Body of pancreas (tissue), 4 donors: ENCODE measurements around the gene CUEDC1. TPM values are rescaled to one million over a fixed set of nuclear protein-coding genes. Genes with fewer than 3 reads are reported as not detected.

Experiments used
- ATAC-seq: fragments of 150-250 bp; one replicate; pipeline ENCODE4 v1.9.1; 2016
- DNase-seq, 4 donors: peaks; one replicate each; pipeline ENCODE4 v3.0.0-alpha.2; 2019
- H3K27ac ChIP-seq, 4 donors: fragments of 200-600 bp; sonication (generic); 1 replicate in 3 of 4; 2 replicates in 1 of 4; pipeline versions ENCODE4 v1.5.1 to v1.6.1; 2016 to 2019; ENCODE audit warnings: mild to moderate bottlenecking in 1 of 4, mixed read lengths in 1 of 4, moderate library complexity in 1 of 4
- H3K27me3 ChIP-seq, 2 donors: fragments of 200-600 bp; sonication (generic); one replicate each; pipeline ENCODE4 v1.6.0; 2016; ENCODE audit warnings: mild to moderate bottlenecking in 1 of 2
- H3K36me3 ChIP-seq, 2 donors: fragments of 200-600 bp; sonication (generic); replicated peaks in 1 of 2; 2 replicates each; pipeline ENCODE4 v1.5.1; 2016; ENCODE audit warnings: low read depth in 2 of 2; ENCODE audit not compliant: insufficient read depth in 1 of 2
- H3K4me1 ChIP-seq: fragments of 200-600 bp; sonication (generic); one replicate; pipeline ENCODE4 v1.6.0; 2016
- H3K4me3 ChIP-seq, 2 donors: fragments of 200-600 bp; sonication (generic); 1 replicate in 1 of 2; 2 replicates in 1 of 2; pipeline ENCODE4 v1.5.1; 2016 to 2019
- H3K9me3 ChIP-seq, 3 donors: fragments of 200-600 bp; sonication (generic); 1 replicate in 2 of 3; 2 replicates in 1 of 3; pipeline ENCODE4 v1.5.1; 2016
- POLR2A ChIP-seq, 3 donors: fragments of 450-650 bp; IDR thresholded peaks; one replicate each; pipeline ENCODE4 v1.6.1; 2016; ENCODE audit warnings: antibody characterized with exemption in 3 of 3, mild to moderate bottlenecking in 2 of 3
- WGBS, 2 donors: methylation state at CpG; one replicate each; pipeline ENCODE4 v1.1.5; 2017; 5-methylcytosine and 5-hydroxymethylcytosine counted together
- intact Hi-C: fragments of 100-400 bp; cut with DNase I; formaldehyde crosslinking; loops from one replicate; pipeline ENCODE4 v1.15.1; 2023
- total RNA-seq, 2 donors: library from RNA; depleted of rRNA; stranded (reverse); fragments of >200 nt; gene quantifications; one replicate each; pipeline ENCODE4 v1.1.0, GENCODE V29; 2016
- TF ChIP-seq, protein P1 (sequence below), 7 experiments: fragments of 450-650 bp in 4 of 7; fragments of 200-600 bp in 3 of 7; sonication (generic) in 3 of 7; IDR thresholded peaks; one replicate each; pipeline ENCODE4 v1.5.1; 2016 to 2019; ENCODE audit warnings: antibody characterized with exemption in 7 of 7

The CUEDC1 gene
- total RNA-seq, 2 donors from 2014 or later = 35.8 to 48.1 TPM

- WGBS, 2 donors = 4 to 27% methylated on average over 1 of the region's 1 CpG
- no peak for DNase-seq
- no peaks in the 10 kb centered on the region for H3K27me3 ChIP-seq
- TF ChIP-seq, protein P1, sequence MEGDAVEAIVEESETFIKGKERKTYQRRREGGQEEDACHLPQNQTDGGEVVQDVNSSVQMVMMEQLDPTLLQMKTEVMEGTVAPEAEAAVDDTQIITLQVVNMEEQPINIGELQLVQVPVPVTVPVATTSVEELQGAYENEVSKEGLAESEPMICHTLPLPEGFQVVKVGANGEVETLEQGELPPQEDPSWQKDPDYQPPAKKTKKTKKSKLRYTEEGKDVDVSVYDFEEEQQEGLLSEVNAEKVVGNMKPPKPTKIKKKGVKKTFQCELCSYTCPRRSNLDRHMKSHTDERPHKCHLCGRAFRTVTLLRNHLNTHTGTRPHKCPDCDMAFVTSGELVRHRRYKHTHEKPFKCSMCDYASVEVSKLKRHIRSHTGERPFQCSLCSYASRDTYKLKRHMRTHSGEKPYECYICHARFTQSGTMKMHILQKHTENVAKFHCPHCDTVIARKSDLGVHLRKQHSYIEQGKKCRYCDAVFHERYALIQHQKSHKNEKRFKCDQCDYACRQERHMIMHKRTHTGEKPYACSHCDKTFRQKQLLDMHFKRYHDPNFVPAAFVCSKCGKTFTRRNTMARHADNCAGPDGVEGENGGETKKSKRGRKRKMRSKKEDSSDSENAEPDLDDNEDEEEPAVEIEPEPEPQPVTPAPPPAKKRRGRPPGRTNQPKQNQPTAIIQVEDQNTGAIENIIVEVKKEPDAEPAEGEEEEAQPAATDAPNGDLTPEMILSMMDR (IDR thresholded peaks at IDR 0.05) = no peak
- no peak for TF ChIP-seq POLR2A (IDR thresholded peaks at IDR 0.05)
- no peak overlapping the region for H3K4me3 ChIP-seq
- no peak for ATAC-seq
- intact Hi-C loops = no loop called here
- peak overlapping the region in 1 of 4 donors; percentile 97 for H3K27ac ChIP-seq
- H3K36me3 ChIP-seq = peaks cover 0 to 3% of the 10 kb centered on the region in 2 donors
- H3K4me1 ChIP-seq = peaks cover 67% of the 10 kb centered on the region
- no peaks in the 10 kb centered on the region for H3K9me3 ChIP-seq
These were observed 30.4 kb upstream of the CUEDC1 start for GRCh38 chr17:57985675-57985974.

DNA sequence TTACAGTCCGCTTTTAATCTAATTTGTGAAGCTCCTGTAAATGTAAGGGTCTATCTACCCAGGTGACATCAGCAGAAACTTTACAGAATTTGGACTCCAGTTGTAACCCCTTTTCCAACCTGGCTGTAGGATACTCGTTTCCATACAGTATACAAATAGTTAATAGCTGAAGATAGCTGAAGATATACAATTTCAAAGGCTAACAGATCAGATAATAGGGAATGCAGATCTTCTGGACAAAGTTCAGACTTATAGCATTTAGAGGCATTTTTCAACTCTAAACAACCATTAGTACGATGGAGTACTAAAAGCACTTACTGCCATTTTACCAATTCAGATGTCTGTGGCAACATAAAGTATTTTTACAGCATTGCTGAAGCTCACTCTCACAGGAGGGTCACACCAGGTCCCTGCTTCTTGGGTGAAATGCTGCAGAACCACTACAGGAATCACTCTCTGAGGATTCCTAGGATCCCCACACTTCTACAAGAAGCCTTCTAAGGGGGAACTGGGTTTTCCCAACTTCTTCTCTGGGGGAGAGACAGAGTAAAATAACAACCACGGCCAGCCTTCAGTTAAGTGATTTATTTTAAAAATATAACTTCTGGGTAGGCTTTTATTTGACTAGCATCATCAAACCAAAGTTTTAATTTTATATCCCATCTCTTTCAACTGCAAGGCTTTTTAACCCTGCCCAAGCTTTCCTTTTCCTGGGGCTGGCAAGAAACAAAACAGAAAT lies 29.9 kb upstream of the CUEDC1 start:
- DNase-seq = no peak

GRCh38 chr17:57984261-57984890 lies 29.2 kb upstream of the CUEDC1 start:
- DNase-seq = no peak
- 40 to 44% methylated on average over 4 of the region's 4 CpGs for WGBS, 2 donors
- Histone ChIP-seq H3K27me3 (no peaks in the 10 kb centered on the region), H3K27ac (no peak overlapping the region), H3K9me3 (no peaks in the 10 kb centered on the region), H3K36me3 (peaks cover 0 to 8% of the 10 kb centered on the region in 2 donors), H3K4me3 (no peak overlapping the region), H3K4me1 (peaks cover 59% of the 10 kb centered on the region)
- intact Hi-C loops = no loop called here
- no peak for TF ChIP-seq POLR2A (IDR thresholded peaks at IDR 0.05)
- TF ChIP-seq, protein P1 (IDR thresholded peaks at IDR 0.05) = no peak
- no peak for ATAC-seq

More for the DNA sequence above, 29.9 kb upstream of the CUEDC1 start:
- intact Hi-C loops = no loop called here
- H3K4me3 ChIP-seq = no peak overlapping the region
- peaks cover 0 to 4% of the 10 kb centered on the region in 2 donors for H3K36me3 ChIP-seq
- H3K27ac ChIP-seq = peak overlapping the region in 1 of 4 donors; percentile 97
- ATAC-seq = no peak
- TF ChIP-seq, protein P1 (IDR thresholded peaks at IDR 0.05) = no peak
- TF ChIP-seq POLR2A (IDR thresholded peaks at IDR 0.05) = no peak
- H3K9me3 ChIP-seq = no peaks in the 10 kb centered on the region
- peaks cover 66% of the 10 kb centered on the region for H3K4me1 ChIP-seq
- 43 to 55% methylated on average over 4 of the region's 4 CpGs for WGBS, 2 donors
- H3K27me3 ChIP-seq = no peaks in the 10 kb centered on the region

DNA sequence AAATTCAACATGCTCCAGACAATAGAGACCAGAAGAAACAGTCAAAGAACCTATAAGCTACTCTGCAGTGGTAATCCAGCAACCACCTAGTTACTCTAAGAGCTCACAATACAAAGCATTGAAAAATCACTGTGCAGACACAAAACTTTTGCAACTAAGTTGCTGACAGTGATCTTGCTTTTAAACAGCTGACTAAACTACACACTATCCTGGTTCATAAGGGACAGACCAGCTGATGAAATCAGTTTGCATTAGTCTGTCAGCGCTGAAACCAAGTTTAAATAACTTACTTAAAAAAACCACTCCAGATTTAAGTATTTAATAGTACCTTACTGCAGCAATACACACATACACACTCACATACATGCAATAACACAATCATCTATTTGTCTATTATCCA lies 28.2 kb upstream of the CUEDC1 start:
- no peaks in the 10 kb centered on the region for H3K27me3 ChIP-seq
- WGBS, 2 donors = 58 to 60% methylated on average over 1 of the region's 1 CpG
- no peak overlapping the region for H3K4me3 ChIP-seq
- ATAC-seq = no peak
- no peak overlapping the region for H3K27ac ChIP-seq
- no peaks in the 10 kb centered on the region for H3K9me3 ChIP-seq
- H3K36me3 ChIP-seq = peaks cover 0 to 10% of the 10 kb centered on the region in 2 donors
- no peak for DNase-seq
- H3K4me1 ChIP-seq = peaks cover 51% of the 10 kb centered on the region
- intact Hi-C loops = no loop called here
- TF ChIP-seq, protein P1 (IDR thresholded peaks at IDR 0.05) = no peak
- no peak for TF ChIP-seq POLR2A (IDR thresholded peaks at IDR 0.05)
